GM21360 (cell line): Measurements from ENCODE around the gene IL17RC.
"Not testable (repeated sequence)": the region's sequence is repeated elsewhere in the genome, so short reads cannot be mapped to it uniquely, and the experiment has no call there.

ENCODE experiments used
- ATAC-seq: cut with Tn5 transposase; IDR thresholded peaks from one replicate; pipeline ENCODE4 v1.9.1; 2021; ENCODE audit warnings: mild to moderate bottlenecking, moderate library complexity; ENCODE audit not compliant: unreplicated experiment

The IL17RC gene, protein sequence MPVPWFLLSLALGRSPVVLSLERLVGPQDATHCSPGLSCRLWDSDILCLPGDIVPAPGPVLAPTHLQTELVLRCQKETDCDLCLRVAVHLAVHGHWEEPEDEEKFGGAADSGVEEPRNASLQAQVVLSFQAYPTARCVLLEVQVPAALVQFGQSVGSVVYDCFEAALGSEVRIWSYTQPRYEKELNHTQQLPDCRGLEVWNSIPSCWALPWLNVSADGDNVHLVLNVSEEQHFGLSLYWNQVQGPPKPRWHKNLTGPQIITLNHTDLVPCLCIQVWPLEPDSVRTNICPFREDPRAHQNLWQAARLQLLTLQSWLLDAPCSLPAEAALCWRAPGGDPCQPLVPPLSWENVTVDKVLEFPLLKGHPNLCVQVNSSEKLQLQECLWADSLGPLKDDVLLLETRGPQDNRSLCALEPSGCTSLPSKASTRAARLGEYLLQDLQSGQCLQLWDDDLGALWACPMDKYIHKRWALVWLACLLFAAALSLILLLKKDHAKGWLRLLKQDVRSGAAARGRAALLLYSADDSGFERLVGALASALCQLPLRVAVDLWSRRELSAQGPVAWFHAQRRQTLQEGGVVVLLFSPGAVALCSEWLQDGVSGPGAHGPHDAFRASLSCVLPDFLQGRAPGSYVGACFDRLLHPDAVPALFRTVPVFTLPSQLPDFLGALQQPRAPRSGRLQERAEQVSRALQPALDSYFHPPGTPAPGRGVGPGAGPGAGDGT

DNA sequence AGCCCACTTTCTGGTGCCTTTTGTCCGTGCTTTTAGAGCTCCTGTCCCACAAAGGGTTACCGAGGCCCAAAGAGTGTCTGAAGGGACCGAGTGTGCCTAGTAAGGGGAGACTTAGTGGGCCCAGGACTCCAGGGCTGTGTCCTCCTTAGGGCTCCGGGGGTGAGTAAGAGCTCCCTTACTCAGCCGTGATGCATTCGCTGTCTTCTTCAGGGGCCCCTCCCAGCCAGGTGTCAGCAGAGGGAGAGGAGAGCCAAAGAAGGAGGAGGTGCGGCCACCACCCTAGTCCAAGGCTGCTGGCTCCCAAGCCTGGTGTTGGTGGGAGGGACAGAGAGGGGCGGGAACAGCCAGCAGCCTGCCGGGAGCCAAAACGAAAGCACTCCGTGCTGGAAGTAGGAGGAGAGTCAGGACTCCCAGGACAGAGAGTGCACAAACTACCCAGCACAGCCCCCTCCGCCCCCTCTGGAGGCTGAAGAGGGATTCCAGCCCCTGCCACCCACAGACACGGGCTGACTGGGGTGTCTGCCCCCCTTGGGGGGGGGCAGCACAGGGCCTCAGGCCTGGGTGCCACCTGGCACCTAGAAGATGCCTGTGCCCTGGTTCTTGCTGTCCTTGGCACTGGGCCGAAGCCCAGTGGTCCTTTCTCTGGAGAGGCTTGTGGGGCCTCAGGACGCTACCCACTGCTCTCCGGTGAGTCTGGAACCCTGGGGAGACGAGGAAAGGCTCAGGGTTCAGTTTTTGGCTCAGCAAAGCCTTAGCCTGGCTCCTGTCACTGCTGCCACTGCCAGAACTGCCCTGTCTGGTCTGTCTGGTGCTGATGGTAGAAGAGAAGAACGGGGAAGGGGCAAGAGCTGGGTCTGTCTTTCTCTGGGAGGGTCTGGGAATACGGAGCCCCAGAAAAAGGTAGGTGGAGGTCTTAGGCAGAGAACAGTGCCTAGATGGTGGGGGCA lies at the start of gene IL17RC:
Gene IL17RC (plus strand): TSS at position 365 of the 947 bp plus-strand sequence. CDS start 218 bp downstream, at position 583.
- ATAC-seq, result no peak

DNA sequence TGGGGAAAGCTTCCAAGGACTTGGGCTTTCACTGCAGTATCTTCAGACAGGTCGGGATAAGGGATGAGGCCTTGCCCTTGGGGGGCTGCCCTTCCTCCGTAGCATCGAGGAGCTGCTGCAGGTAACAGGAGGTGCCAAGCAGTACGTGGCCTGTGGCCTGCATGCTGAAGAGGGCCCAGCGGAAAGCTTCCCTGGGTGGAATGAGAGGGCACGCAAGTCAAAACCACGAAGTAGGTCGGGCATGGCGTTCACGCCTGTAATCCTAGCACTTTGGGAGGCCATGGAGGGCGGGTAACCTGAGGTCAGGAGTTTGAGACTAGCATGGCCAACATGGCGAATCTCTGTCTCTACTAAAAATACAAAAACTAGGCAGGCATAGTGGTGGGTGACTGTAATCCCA lies 49.8 kb upstream of the IL17RC start:
- ATAC-seq, result no peak

DNA sequence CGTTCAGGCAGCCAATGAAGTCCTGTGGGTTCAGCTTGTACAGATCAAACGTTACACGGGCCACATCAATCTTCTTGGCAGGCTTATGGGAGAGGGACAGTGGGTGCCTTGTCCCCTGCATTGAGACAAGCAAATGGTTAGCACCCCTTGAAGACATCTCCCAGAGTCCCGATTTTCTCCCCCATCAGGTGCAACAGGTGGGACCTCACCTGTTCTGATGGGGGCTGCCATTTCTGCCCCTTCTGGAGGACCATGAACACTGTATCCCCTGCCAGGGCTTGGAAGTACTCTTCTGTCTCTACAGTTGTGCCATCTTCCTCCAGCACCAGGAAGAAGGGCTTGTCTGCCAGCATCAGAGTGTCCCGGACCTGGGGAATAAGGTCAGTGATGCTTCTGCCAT lies 46.9 kb upstream of the IL17RC start:
- no peak for ATAC-seq

DNA sequence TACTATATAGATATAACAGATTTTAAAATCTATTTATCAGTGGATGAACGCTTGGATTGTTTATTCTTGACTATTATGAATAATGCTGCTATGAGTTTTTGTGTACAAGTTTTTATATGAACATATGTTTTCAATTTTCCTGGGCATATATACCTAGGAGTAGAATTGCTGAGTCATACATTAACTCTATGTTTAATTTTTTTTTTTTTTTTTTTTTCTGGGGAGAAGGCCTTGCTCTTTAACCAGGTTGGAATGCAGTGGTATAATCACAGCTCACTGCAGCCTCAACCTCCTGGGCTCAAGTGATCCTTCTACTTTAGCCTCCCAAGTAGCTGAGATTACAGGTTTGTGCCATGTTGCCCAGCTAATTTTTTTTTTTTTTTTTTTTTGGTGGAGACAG lies 45.9 kb upstream of the IL17RC start:
- no peak for ATAC-seq

DNA sequence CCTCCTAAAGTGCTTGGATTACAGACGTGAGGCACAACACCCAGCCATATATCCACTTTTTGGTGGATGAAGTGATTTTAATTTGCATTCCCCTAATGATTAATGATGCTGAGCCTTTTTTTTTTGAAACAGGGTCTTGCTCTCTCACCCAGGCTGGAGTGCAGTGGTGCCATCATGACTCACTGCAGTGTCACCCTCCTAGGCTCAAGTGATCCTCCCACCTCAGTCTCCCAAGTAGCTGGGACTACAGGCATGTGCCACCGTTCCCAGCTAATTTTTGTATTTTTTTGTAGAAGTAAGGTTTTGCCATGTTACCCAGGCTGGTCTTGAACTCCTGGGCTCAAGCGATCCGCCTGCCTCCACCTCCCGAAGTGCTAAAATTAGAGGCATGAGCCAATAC lies 44.8 kb upstream of the IL17RC start:
- not testable (repeated sequence) for ATAC-seq

DNA sequence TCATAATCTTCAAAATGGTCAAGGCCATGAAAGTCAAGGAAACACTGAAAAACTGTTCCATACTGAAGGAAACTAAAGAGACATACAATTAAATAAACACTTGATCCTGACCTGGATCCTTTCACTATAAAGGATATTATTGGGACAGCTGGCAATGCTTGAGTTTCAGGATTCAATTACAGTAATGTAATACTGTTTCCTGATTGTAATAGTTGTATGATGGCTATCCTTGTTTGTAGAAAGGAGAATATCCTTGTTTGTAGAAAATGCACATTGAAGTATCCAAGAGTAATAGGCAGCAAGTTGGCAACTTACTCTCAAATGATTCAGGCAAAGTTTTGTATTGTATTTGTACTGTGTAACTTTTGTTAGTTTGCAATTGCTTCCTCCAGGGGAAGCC lies 41.5 kb upstream of the IL17RC start:
- no peak for ATAC-seq

DNA sequence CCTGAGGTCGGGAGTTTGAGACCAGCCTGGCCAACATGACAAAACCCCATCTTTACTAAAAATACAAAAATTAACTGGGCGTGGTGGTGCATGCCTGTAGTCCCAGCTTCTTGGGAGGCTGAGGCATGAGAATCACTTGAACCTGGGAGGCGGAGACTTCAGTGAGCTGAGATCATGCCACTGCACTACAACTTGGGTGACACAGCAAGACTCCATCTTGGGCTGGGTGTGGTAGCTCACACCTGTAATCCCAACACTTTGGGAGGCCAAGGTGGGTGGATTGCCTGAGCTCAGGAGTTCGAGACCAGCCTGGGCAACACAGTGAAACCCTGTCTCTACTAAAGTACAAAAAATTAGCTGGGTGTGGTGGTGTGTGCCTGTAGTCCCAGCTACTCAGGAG lies 40.6 kb upstream of the IL17RC start:
- ATAC-seq, result not testable (repeated sequence)

DNA sequence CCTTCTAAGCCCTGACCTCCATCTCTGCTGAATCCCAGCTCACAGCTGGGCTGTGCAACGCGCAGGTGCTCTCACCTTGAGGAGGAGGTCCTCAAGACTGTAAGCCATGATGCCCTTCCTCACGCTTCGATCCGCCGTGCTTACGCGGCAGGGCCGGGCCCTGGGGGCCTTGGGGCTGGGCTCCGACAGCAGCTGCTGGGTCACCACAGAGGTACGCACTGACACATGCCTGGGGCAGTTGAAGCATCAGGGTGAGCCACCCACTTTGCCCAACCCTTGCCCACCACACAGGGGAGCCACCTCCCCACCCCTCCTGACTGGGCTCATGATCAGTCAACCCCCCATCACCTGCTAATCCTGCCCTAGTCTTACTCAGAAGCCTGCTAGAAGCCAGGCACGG lies 39.9 kb upstream of the IL17RC start:
- ATAC-seq, result no peak

DNA sequence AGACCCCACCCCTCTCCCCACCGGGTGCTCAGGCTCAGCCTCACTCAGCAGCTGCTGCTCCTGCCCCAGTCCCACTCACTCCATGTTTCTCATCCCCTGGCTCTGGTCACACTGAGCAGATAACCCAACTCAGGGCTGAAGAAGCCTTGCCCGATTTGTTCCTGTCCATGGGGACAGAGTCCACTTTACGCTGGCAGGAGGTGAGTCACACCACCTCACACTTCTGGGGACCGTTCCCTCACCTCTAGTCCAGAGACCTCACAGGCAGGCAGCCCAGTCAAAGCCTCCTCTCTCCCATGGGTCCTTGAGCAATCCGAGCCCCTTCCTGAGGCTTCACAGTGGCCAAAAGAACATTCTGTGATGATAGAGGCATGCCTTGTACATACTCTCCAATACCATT lies 38.2 kb upstream of the IL17RC start:
- no peak for ATAC-seq

DNA sequence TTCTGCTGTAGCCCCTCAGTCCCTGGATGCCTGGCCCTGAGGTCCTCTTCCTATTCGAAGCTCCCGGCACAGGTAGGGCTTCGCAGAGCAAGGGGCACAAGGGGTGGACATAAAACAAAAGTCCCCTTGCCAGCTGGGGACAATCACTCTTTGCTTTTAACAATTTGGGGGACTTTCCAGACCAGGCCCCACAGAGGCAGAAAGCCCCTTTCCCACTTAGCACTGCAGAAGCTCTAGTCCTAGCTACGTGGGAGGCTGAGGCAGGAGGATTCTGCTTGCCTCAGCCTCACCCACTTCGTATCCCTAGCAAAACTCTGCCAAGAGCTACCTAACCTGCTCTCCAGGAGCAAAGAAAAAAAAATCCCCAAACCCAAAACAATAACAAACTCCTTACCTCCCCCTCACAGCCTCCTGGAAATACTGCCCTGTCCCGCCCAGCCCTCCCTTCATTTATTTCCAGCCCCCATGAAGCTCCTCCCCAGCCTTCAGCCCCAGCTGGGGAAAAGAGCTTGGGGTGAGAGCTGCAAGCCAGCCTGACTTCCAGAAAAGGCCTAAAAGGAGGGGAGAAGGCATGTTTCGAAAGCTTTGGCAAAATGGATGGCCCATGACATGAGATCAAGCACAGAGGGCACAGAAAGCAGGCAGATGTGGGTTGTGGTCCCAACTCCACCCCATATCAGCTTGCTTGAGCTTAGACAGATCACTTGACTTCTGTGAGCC lies 36.9 kb upstream of the IL17RC start, which contains the start of gene CIDEC:
Gene CIDEC (minus strand): TSS at position 424 of the 720 bp plus-strand sequence. CDS start 1,767 bp downstream, outside the sequence.
- ATAC-seq, result no peak

DNA sequence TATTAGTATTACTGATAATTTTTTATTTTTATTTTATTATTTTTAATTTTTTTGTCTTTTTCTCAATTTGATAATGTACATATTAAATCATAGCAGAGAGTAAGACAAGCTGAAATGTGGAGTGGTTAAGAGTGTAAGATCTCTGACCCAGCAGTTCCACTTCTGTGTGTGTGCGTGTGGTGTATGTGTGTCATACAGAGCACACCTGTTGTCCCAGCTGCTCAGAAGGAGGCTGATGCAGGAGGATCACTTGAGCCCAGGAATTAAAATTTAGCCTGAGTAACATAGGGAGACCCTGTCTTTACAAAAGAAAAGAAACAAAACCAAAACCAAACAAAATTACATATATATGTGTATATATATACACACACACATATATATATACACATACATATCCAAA lies 35.5 kb upstream of the IL17RC start:
- ATAC-seq, result no peak

DNA sequence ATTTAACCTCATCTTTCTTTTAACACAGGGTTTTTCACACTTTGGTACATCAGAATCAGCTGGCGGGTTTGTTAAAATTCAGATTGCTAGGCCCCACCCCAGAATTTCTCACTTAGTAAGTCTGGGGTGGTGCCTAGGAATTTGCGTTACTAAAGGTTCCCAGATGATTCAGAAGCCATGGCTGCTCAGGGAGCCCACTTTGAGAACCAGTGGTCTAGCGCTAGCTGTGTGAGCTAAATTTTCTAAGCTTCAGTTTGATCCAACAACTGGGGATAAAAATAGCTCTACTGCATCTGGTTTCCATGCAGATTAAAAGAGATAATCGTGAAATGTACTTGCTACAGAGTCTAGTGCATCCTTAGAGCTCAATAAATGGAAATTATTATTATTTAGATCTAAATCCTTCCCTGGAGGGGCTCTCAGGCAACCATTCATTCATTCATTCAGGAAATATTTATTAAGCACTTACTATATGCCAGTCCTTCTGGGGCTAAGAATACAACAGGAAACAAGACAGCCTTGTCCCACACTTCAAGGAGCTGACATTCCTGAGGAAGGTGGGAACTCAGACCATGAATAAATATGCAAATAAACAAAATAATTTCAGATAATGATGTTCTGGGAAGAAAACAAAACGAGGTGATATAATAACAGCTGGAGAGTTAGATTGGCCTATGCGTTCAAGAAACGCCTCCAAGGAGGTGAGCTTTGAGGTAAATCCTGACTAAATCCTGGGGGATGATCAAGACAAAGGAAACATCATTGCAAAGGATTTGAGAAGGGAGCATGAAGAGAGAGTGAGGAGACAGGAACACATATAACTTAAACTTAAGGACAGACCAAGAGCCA lies 33.0 kb upstream of the IL17RC start:
- no peak for ATAC-seq

DNA sequence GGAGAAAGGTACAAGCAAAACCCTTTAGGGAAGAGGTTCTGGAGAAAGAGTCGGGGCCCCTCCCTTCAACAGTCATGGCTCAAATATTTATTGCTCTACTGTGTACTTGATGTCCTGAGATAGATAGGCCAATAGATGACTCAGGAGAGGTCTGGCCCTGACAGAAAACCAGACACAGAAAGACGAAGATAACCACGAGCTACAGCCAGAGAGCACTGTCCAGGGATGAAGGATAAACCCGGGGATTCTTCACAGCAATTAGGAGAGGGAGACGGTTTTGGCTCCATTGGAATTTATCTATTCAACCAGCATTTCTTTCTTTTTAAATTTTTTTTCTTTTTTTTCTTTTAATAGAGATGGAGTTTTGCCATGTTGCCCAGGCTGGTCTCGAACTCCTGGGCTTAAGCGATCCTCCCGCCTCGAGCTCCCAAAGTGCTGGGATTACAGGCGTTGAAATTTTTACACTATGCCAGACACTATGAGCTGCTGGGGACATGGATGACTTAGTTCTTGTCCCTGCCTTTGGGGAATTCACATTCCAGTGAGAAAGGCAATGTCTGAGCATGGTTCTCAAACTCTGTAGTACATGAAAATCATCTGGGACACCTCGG lies 32.2 kb upstream of the IL17RC start:
- no peak for ATAC-seq

DNA sequence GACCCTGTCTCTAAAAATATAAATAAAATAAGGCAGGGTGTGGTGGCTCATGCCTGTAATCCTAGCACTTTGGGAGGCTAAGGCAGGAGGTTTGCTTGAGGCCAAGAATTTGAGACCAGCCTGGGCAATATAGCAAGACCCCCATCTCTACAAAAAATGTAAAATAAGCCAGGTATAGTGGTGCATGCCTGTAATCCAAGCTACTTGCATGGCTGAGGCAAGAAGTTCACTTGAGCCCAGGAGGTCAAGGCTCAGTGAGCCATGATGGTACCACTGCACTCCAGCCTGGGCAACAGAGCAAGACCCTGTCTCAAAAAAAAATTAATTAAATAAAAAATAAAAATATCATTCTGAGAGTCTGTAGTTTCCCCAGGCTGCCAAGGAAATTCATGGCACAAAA lies 30.6 kb upstream of the IL17RC start:
- ATAC-seq, result no peak

DNA sequence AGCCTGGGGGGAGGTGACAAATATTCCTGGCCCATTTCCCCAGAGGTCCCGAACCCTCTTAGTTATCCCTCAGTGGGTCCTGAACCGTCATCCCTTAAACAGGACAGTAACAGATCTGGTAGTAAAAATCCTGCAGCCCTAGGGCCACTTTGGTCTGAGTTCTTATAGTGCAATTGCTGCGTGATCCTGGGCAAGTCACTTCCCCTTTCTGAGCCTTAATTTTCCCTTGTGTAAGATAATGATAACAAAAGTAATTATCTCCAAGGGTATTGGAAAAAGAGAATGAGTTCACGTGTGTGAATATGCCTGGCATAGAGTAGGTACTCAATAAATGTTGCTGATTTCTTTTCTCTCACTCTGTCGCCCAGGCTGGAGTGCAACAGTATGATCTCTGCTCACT lies 29.4 kb upstream of the IL17RC start:
- ATAC-seq, result no peak

DNA sequence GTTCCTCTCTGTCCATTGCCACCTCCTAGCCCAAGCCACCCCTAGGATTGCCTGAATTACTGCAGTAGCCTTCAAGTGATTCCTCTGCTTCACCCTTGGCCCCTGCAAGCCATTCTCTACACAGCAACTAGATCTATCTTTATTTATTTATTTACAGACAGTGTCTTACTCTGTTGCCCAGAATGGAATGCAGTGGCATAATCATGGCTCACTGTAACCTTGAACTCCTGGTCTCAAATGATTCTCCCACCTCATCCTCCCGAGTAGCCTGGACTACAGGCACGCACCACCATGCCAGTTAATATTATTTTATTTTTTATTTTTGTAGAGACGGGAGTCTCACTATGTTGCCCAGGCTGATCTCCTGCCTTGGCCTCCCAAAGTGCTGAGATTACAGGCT lies 28.4 kb upstream of the IL17RC start:
- no peak for ATAC-seq

DNA sequence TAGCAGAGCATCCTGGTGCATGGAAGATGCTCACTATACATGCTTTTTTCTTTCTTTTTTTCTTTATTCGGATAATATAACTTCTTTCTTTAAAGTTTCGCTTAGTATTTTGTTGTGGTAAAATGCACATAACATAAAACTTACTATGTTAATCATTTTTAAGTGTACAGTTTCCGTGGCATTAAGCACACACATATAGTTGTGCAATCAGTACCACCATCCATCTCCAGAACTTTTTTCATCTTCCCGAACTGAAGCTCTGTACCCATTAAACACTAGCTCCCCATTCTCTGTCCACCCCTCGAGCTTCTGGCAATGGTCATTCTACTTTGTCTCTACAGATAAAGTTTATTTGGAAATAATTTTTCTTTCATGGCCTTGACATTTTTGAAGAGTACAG lies 27.5 kb upstream of the IL17RC start:
- ATAC-seq, result no peak

DNA sequence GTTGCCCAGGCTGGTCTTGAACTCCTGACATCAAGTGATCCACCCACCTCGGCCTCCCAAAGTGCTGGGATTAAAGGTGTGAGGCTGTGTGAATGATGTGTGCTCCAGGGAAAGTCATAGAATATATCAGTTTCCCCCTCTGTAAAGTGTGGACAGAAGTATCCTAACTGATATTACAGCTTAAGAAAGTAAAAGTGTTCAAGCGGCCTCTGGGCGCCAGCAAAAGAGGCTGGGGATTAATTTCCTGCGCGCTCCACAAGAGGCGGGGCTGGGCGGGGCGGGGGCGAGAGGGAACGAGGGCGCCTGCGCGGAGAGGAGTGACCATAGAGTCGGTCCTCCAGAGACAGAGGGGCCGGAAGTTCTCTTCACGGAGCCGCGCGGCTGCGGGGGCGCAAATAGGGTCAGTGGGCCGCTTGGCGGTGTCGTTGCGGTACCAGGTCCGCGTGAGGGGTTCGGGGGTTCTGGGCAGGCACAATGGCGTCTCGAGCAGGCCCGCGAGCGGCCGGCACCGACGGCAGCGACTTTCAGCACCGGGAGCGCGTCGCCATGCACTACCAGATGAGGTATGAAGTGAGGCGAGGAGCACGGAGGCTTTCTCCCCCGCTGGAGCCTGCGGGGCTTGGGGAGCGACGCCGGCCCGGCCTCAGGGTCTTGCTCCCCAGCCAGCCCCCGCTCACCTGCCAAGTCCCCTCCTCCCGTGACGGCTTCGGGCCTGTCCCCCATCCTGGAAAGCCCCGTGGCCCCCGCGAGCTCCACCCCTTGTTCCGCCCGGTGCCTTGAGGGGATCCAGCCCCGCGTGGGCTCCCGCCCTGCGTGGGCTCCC lies 26.4 kb upstream of the IL17RC start, which contains the start of gene JAGN1:
Gene JAGN1 (plus strand): TSS at position 362 of the 823 bp plus-strand sequence. CDS start 113 bp downstream, at position 475.
- ATAC-seq, result peak; percentile 76
